Measurements from ENCODE around the gene NEURL1B.
"Not testable (repeated sequence)": the region's sequence is repeated elsewhere in the genome, so short reads cannot be mapped to it uniquely, and the experiment has no call there.

Gene NEURL1B

GRCh38 chr5:172636279-172637050, 4.6 kb upstream of the NEURL1B start:
- DNase-seq, result no peak

GRCh38 chr5:172637110-172637580, 3.9 kb upstream of the NEURL1B start:
- DNase-seq, result no peak

DNA sequence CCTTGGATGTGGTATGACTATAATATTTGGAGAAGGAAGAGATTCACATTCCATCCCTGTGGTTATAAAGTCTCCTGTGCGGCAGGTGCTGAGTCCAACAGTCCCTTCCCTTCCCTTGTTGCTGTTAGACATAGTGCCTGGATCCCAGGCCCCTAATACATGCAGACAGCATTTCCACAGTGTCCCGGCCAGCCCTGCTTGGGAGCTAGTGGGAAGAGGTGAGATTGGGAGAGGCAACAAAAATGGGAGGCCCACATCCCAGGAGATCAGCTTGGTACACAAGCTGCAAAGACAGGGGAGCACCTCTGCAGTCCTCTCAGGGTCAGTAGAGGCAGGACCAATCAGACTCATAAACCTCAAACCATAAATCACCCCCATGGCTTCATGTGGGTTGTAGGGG, 3.3 kb upstream of the NEURL1B start:
- no peak for DNase-seq

DNA sequence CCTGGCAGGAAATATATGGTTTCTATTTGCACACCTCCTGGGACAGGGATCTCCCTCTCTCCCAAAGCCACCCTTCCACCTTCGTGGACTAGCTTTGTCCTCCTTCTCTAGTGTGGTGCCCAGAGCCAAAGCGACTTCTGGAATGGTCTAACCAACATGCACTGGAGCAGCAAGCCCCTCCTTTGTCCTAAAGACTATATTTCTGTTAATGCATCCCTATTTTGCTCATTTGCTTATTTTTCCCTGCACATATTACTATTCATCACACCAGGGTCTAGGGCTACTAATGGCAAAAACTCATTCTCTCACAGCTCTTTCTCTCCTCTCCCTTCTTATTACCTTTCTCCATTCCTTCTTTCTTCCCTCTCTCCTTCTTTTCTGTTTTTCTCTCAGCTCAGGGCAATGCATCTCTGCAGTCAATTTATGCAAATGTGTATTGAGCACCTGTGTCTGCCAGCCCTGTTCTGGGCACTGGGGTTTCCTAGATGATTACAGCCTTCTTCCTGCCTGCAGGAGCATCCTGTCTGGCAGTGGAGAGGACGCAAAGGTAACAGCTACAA, 2.8 kb upstream of the NEURL1B start:
- DNase-seq, result no peak

GRCh38 chr5:172640139-172640538, 924 bp upstream of the NEURL1B start:
- no peak for DNase-seq

DNA sequence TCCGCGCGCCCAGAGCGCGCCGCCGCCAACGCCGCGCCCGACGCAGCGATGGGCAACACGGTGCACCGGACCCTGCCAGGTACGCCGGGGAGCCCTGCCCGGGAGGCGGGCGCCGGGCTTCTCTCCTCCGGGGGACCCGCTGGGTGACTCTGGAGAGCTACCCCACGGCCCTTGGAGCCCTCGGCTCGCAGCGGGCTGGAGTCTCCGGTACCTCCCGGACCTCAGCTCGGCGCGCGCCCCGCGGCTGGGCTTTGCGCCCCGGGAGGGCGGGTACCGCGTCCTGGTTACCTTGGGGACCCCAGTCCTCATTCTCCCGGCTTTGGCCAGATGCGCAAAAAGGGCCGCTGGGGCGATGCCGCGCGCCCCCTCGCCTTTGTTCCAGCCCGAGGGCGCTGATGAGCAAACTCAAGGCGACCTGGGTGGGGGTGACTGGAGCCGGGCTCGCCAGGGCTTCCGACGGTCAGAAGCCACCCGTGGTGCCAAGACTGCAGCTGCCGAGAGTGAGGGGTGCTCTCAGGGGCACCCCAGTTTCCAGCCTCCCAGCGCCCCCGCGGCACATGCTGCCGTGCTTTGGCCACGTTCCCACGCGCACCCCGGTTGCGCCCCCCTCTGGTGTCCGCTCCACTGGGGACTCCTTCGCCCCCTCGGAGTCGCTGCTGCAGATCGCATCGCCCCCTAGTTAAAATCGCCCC, 442 bp downstream of the NEURL1B start:
- peak; percentile 45 for DNase-seq

DNA sequence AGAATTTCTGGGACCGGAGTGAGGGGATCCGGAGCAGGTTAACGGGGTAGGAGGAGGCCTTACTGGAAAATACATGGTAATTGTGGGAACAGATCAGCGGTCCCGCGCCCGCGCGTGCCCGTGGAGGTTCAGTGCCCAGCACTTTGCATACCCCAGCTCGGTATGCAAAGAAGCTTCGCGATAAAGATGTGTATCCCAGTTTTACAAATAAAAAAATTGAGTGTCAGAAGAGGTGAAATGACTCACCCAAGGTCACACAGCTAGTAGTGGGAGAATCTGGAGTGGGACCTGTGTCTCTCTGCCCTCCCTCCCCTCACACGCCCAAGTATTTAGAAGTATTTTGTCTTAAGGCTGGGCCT, 967 bp downstream of the NEURL1B start:
- peak; percentile 34 for DNase-seq

DNA sequence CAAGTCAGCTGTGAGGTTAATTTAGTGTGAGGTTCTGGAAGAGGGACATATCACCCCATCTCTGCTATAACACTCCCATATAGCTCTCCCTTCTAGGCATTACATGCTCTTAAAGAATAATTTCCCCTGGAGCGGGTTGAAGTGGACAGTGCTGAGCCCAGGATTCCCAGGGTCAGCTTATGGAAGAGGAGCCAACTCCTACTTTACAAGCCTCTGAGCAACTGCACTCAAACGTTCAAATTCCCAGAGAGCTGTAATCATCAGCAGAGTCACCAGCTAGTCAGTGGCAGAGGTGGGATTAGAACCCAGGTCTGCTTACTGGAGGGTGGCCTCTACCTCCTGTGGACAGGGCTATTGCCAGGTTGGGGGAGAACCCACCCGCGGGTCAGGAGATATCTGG, 1.4 kb downstream of the NEURL1B start:
- peak; percentile 21 for DNase-seq

- DNase-seq, result no peak
These were observed 2.1 kb downstream of the NEURL1B start for GRCh38 chr5:172642926-172643871.

DNA sequence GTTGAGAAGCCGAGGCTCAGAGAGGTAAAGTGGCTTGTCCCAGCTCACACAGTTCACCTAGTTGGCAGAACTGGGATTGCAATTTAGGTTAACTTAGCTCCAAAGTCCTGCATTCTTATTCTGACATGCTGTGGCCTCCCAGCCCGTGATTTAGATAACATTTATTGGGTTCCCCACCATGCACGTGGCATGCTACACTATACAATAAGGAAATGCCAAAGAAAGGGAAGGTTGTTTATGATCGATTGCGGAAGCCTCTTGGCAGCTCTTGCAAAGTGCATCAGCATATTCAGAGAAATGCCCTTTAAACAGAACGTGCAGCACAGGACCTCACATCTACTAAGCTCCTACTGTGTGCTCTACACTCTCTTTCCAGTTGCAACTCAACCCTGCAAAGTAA, 3.2 kb downstream of the NEURL1B start:
- DNase-seq, result no peak

DNA sequence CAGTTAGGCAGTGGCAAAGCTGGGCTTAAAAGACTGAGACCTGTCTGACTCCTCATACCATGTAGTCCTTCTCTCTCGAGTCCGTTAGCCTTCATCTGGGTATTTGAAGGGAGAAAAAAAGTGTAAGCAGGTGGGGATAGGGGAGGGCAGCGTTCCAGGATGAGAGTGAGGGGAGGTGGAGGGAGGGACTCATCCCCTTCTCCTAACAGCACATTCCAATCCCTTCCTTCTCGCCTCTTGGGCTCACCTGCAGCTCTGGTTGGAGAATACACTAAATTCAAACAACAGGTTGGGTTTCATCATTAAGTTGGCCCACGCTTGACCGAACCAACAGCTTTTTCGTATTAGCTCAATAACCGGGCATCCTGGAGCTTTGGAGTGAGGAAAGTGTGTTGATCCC, 3.6 kb downstream of the NEURL1B start:
- no peak for DNase-seq

GRCh38 chr5:172645271-172646055, 4.4 kb downstream of the NEURL1B start:
- DNase-seq, result no peak

DNA sequence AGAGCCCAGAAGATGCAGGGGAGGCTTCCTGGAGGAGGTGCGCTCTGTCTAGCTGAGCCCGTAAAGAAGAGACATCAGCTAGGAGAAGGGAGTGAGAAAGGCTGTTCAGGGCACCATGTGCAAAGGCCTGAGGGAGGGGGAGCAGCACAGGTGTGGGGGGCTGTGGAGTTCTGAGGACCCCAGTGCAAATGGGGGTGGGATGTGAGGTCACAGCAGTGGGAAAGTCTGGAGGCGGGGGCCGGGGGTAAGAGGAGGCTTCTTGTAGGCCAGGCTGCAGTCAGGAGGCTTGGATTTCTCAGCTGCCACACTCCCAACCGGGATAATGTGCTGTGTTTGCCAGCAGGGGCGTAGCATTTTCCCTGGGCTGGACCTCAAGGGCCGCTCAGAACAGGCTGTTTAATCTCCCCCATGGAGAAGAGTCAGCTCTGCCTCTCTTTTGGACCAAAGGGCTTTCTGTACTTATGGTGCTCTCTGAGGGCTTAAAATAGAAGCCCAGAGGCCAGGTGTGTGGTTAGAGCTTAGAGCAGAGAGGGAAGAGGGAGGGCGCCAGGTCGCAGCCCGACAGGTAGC, 5.7 kb downstream of the NEURL1B start:
- DNase-seq, result no peak

DNA sequence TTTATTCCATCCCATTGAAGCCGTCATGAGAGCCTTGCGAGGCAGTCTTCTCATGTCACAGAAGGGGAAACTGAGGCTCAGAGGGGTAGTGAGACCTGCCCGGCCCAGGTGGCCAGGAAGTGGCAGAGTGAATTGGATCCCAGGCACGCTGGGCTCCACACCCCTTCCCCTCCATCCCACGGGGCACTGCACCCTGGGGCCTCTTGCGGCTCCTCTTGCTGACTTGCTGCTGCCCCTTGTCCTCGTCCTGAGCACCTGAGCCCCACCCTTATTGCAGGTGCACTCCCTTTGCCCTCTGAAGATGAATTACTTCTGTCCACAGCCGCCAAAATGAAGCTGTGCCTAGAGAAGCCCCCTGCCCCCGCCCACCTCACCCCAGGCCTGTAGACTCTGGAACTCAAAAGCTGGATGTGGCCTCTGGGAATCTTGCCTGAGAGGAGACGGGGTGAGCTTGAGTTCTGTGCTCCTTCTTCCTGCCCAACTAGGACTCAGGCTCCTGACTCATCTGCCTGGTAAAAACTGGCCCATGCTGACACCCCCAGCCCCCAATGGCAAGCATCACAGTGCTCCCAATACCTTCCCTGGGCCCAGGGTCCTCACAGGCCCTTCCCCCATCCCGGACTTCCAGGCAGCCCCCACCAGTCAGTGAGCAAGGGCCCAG, 6.4 kb downstream of the NEURL1B start:
- no peak for DNase-seq

DNA sequence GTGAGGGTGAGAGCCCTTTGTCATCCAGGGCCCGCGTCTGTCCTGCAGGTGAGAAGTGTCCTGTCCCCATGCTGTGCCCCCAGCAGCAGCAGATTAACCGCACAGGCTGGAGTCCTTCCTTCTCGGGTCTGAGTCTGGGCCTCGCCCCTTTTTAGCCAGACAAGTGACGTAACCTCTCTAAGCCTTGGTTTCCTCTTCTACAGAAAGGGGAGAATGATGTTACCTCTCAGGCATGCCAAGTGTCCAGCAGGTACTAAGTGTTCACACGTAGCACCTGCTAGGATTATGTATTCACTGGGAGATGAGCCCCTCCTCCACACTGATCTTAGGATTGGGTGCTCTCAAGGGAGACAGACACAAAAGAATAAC, 6.9 kb downstream of the NEURL1B start:
- no peak for DNase-seq

DNA sequence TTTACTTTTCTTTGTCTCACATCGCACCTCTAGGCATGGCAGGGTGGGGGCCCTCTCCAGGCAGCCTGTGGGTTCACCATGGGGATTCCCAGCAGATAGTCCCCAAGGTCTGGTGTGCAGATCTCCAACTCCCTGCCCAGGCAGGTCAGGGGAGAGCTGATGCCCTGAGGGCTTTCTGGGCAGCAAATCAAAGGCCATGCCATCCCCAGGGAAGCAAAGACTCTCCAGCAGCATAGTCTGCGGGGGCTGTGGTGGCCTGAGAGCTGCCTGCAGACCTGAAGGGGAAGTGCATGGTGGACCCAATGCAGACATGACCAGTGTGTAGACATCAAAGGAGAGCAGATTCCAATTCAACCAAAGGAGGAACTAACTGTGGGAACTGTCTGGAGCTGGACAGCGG, 7.7 kb downstream of the NEURL1B start:
- no peak for DNase-seq

GRCh38 chr5:172656496-172656895, 15.4 kb downstream of the NEURL1B start:
- DNase-seq, result not testable (repeated sequence)

DNA sequence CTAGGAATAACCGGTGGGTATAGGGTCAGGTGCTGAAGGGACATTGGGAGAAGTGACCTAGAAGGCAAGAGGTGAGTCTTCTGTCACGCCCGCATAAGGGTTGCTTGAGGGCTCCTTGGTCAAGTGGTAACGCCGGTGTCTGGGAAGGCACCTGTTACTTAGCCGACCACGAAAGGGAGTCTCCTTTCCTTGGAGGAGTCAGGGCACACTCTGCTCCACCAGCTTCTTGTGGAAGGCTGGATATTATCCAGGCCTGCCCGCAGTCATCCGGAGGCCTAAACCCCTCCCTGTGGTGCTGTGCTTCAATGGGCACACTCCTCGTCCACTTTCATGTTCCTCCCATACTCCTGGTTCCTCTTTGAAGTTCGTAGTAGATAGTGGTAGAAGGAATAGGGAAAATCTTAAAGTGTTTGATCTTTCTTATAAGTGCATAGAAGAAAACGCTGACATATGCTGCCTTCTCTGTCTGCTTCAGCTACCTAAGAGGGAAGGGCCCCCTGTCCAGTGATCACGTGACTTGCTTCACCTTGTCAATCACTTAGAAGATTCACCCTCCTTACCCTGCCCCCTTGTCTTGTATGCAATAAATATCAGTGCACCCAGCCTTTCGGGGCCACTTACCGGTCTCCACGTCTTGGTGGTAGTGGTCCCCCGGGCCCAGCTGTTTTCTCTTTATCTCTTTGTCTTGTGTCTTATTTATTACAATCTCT, 16.6 kb downstream of the NEURL1B start:
- DNase-seq, result not testable (repeated sequence)

DNA sequence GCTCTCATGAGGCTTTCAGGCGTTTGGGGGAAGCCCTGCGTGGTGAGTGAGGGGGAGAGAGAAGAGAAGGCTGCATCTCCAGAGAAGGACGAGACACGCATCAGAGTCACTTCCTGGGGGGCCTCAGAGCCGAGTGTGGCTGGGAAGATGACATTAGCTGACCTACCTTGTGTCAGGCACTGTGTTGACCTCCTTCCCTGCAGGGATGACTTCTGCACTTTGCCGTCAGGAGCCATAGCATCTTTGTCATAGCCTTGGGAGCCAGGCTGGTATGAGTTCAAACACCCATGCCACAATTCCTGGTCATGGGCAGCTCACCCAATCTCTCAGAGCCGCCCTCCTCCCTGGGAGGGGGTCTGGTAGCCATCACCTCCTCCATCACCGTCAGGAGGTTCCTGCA, 17.3 kb downstream of the NEURL1B start:
- no peak for DNase-seq

GRCh38 chr5:172658961-172659501, 18.0 kb downstream of the NEURL1B start:
- DNase-seq, result no peak

DNA sequence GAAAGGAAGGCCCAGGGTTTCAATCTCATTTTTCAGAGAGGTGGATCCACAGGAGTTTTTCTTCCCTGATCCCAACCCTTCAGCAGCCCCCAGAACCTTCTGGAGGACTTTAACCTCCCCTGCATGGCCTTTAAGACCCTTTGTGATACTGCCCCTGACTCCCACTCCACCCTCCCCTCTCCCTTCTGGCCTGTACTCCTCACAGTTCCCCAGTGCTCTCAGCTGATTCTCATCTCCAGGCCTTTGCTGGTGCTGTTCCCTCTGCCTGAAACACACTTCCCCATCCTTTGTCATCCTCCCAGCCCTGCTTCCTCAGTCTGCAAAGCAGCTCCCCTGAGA, 18.5 kb downstream of the NEURL1B start:
- DNase-seq, result no peak

All from EL (cell line).